Nephron (organoid): ENCODE results near the gene COMP.

Experiments used
- H3K27ac Mint-ChIP-seq, 3 experiments: 2 replicates each; pipeline ENCODE4 v1.8.0; 2020; ENCODE audit warnings: mixed read lengths in 3 of 3, mild to moderate bottlenecking in 2 of 3, moderate library complexity in 1 of 3
- H3K27me3 Mint-ChIP-seq: 2 replicates; pipeline ENCODE4 v1.8.0; 2021; ENCODE audit warnings: low read depth, mild to moderate bottlenecking, moderate library complexity, mixed read lengths
- H3K36me3 Mint-ChIP-seq: 2 replicates; pipeline ENCODE4 v1.8.0; 2020; ENCODE audit warnings: low read depth, mixed read lengths
- H3K4me1 Mint-ChIP-seq: 2 replicates; pipeline ENCODE4 v1.8.0; 2020; ENCODE audit warnings: mixed read lengths
- H3K4me3 Mint-ChIP-seq, 3 experiments: 2 replicates each; pipeline ENCODE4 v1.8.0; 2020; ENCODE audit warnings: mild to moderate bottlenecking in 3 of 3, mixed read lengths in 3 of 3, moderate library complexity in 2 of 3
- H3K9me3 Mint-ChIP-seq: 2 replicates; pipeline ENCODE4 v1.8.0; 2020; ENCODE audit warnings: mixed read lengths
- CTCF ChIP-seq, 3 experiments: fragments of 200-600 bp; sonication (generic); IDR thresholded peaks; one replicate each; pipeline ENCODE4 v1.5.0; 2021; ENCODE audit warnings: antibody characterized with exemption in 3 of 3; ENCODE audit not compliant: unreplicated experiment in 3 of 3

COMP gene

GRCh38 chr19:18790566-18791314, at the start of gene COMP:
COMP (minus strand) TSS chr19:18791305; CDS start chr19:18791269, 36 bp downstream.
- Mint-ChIP-seq H3K27me3 (peaks cover 99% of the 10 kb centered on the region), H3K9me3 (peaks cover 5% of the 10 kb centered on the region), H3K4me1 (peaks cover 10% of the 10 kb centered on the region), H3K27ac (no peak within 1 kb of the TSS), H3K4me3 (peak within 1 kb of the TSS; percentile 47 to 74 (median 66)), H3K36me3 (no peaks in the 10 kb centered on the region)
- TF ChIP-seq CTCF (IDR thresholded peaks at IDR 0.05; ENCODE audit: unreplicated experiment in 3 of 3) = no peak

- Mint-ChIP-seq H3K27me3 (no peaks in the 10 kb centered on the region), H3K4me1 (peaks cover 45% of the 10 kb centered on the region), H3K9me3 (no peaks in the 10 kb centered on the region), H3K27ac (no peak overlapping the region), H3K4me3 (no peak overlapping the region), H3K36me3 (peaks cover 20% of the 10 kb centered on the region)
- no peak for TF ChIP-seq CTCF (IDR thresholded peaks at IDR 0.05; ENCODE audit: unreplicated experiment in 3 of 3)
Measured at GRCh38 chr19:18840288-18841267, 49.5 kb upstream of the COMP start.

GRCh38 chr19:18839465-18840287, 48.6 kb upstream of the COMP start:
- H3K4me1 Mint-ChIP-seq = peaks cover 48% of the 10 kb centered on the region
- peaks cover 25% of the 10 kb centered on the region for H3K36me3 Mint-ChIP-seq
- H3K27me3 Mint-ChIP-seq = no peaks in the 10 kb centered on the region
- H3K27ac Mint-ChIP-seq = no peak overlapping the region
- no peak overlapping the region for H3K4me3 Mint-ChIP-seq
- no peaks in the 10 kb centered on the region for H3K9me3 Mint-ChIP-seq
- TF ChIP-seq CTCF (IDR thresholded peaks at IDR 0.05; ENCODE audit: unreplicated experiment in 3 of 3) = no peak

- H3K36me3 Mint-ChIP-seq = peaks cover 35% of the 10 kb centered on the region
- peak overlapping the region; percentile 98 to 99 (median 99) for H3K4me3 Mint-ChIP-seq
- no peak for TF ChIP-seq CTCF (IDR thresholded peaks at IDR 0.05; ENCODE audit: unreplicated experiment in 3 of 3)
Measured at GRCh38 chr19:18834644-18834984, 43.5 kb upstream of the COMP start.

GRCh38 chr19:18833849-18834643, 42.9 kb upstream of the COMP start:
- Mint-ChIP-seq H3K9me3 (no peaks in the 10 kb centered on the region), H3K27ac (peak overlapping the region in 2 of 3 experiments; percentile 4 to 36), H3K4me1 (peaks cover 41% of the 10 kb centered on the region), H3K36me3 (peaks cover 35% of the 10 kb centered on the region), H3K4me3 (peak overlapping the region; percentile 98 to 99 (median 99)), H3K27me3 (no peaks in the 10 kb centered on the region)
- TF ChIP-seq CTCF (IDR thresholded peaks at IDR 0.05; ENCODE audit: unreplicated experiment in 3 of 3) = no peak

More at GRCh38 chr19:18834644-18834984, 43.5 kb upstream of the COMP start:
- Mint-ChIP-seq H3K27me3 (no peaks in the 10 kb centered on the region), H3K27ac (peak overlapping the region in 1 of 3 experiments; percentile 4), H3K9me3 (no peaks in the 10 kb centered on the region), H3K4me1 (peaks cover 41% of the 10 kb centered on the region)
